ENCODE data around the gene SLC30A1. TPM values are rescaled to one million over a fixed set of nuclear protein-coding genes. Genes with fewer than 3 reads are reported as not detected.

The SLC30A1 gene
- total and polyA plus RNA-seq, 8 donors = 12.5 to 37.7 (median 16.1) TPM

DNA sequence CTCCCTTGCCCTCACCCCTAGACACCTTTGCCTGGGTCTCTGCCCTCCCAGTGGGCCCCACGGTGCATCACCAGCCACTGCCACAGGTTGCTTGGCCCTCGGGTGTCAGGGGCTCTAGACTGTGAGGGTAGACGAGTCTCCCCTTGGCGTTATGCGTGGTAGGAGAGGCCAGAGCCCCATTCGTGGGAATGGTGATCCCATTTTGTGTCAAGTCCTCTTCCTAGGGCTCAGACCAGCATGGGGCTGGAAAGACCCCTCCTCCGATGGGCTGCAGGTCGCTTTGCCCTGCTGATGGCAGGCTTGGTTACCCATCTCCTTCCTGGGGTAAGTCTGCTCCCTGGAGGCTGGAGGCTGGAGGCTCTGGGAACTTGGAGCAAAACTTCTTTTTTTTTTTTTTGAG is 42.4 kb downstream of the SLC30A1 start:
- H3K36me3 ChIP-seq = no peaks in the 10 kb centered on the region
- no peaks in the 10 kb centered on the region for H3K27me3 ChIP-seq
- DNase-seq (no peak), ATAC-seq (no peak)
- TF ChIP-seq, protein P1, sequence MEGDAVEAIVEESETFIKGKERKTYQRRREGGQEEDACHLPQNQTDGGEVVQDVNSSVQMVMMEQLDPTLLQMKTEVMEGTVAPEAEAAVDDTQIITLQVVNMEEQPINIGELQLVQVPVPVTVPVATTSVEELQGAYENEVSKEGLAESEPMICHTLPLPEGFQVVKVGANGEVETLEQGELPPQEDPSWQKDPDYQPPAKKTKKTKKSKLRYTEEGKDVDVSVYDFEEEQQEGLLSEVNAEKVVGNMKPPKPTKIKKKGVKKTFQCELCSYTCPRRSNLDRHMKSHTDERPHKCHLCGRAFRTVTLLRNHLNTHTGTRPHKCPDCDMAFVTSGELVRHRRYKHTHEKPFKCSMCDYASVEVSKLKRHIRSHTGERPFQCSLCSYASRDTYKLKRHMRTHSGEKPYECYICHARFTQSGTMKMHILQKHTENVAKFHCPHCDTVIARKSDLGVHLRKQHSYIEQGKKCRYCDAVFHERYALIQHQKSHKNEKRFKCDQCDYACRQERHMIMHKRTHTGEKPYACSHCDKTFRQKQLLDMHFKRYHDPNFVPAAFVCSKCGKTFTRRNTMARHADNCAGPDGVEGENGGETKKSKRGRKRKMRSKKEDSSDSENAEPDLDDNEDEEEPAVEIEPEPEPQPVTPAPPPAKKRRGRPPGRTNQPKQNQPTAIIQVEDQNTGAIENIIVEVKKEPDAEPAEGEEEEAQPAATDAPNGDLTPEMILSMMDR (IDR thresholded peaks at IDR 0.05) = no peak
- H3K9me3 ChIP-seq = no peaks in the 10 kb centered on the region
- H3K4me3 ChIP-seq = no peak overlapping the region
- intact Hi-C loops (cut with DNase I) = no loop called here
- H3K4me1 ChIP-seq = peaks cover 0 to 2% of the 10 kb centered on the region in 2 donors
- H3K27ac ChIP-seq = no peak overlapping the region

DNA sequence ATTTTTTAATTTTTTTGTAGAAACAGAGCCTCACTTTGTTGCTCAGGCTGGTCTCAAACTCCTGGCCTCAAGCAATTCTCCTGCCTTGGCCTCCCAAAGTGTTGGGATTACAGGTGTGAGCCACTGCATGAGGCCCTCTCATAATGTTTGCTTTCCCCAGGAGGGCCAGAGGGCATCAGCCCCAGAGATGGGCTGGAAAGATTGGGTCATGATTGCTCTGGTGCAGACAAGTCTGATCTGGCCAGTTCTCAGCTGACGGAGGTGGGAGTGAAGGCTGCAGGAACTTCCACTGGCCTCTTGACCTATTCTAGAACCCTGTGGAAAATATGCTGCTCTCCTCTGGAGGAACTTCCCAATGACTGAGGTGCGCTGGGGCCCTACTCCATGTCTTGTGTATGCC is 43.6 kb downstream of the SLC30A1 start:
- no peak overlapping the region for H3K4me3 ChIP-seq
- H3K27me3 ChIP-seq = no peaks in the 10 kb centered on the region
- DNase-seq = no peak
- H3K9me3 ChIP-seq = no peaks in the 10 kb centered on the region
- no peaks in the 10 kb centered on the region for H3K4me1 ChIP-seq
- ATAC-seq = no peak
- TF ChIP-seq, protein P1 (IDR thresholded peaks at IDR 0.05) = no peak
- no peak overlapping the region for H3K27ac ChIP-seq
- H3K36me3 ChIP-seq = no peaks in the 10 kb centered on the region
- intact Hi-C loops (cut with DNase I) = no loop called here

DNA sequence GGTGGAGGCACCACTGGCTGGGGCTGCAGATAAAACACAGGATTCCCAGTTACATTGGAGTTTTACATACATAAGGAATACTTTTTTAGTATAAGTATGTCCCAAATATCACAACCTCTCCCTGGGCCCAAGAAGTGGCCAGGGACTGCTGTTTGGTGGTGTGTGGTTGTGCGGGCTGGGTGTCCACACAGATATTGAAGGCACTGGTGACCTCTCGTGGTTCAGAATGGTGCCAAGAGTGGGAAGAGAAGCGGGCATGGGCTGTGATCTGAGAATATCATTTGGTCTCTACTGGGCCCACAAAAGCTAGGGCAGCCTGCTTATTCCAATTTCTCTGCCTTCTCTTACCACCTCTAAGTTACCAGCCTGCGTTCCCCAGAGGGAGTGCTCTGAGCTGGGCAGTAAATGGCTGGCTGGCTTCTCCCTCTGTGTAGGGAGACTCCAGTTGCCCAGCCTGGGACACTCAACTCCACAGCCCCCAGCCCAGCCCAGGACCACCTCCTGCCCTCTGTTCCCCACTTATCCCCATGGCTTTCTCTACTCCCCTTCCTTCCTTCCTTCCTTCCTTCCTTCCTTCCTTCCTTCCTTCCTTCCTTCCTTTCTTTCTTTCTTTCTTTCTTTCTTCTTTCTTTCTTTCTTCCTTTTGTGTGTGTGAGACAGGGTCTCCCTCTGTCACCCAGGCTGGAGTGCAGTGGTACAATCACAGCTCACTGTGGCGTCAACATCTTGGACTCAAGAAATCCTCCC is 44.2 kb downstream of the SLC30A1 start:
- H3K4me3 ChIP-seq = no peak overlapping the region
- no peaks in the 10 kb centered on the region for H3K27me3 ChIP-seq
- DNase-seq = no peak
- H3K9me3 ChIP-seq = no peaks in the 10 kb centered on the region
- no peaks in the 10 kb centered on the region for H3K4me1 ChIP-seq
- intact Hi-C loops (cut with DNase I) = no loop called here
- ATAC-seq = no peak
- TF ChIP-seq, protein P1 (IDR thresholded peaks at IDR 0.05) = no peak
- no peak overlapping the region for H3K27ac ChIP-seq
- H3K36me3 ChIP-seq = no peaks in the 10 kb centered on the region

DNA sequence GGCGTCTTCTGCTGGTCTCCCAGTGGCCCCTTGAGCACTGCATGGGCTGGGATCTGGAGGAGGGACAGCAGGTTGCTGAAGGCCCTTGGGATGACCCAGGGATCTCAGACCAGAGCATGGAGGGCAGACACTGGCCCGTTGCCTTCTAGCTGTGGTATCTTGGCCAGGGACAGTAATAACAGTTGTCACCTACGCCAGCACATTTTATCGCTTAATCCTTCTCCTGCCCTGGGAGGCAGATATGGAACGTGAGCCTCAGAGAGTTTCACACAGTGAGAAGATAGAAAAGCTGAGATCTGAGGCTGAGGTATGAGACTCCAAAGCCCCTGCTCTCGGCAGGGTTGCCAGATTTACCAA is 46.9 kb downstream of the SLC30A1 start:
- ATAC-seq (no peak), DNase-seq (no peak)
- H3K27ac ChIP-seq = no peak overlapping the region
- intact Hi-C loops (cut with DNase I) = no loop called here
- H3K36me3 ChIP-seq = no peaks in the 10 kb centered on the region
- no peaks in the 10 kb centered on the region for H3K4me1 ChIP-seq
- no peaks in the 10 kb centered on the region for H3K9me3 ChIP-seq
- TF ChIP-seq, protein P1 (IDR thresholded peaks at IDR 0.05) = no peak
- no peak overlapping the region for H3K4me3 ChIP-seq
- H3K27me3 ChIP-seq = no peaks in the 10 kb centered on the region

DNA sequence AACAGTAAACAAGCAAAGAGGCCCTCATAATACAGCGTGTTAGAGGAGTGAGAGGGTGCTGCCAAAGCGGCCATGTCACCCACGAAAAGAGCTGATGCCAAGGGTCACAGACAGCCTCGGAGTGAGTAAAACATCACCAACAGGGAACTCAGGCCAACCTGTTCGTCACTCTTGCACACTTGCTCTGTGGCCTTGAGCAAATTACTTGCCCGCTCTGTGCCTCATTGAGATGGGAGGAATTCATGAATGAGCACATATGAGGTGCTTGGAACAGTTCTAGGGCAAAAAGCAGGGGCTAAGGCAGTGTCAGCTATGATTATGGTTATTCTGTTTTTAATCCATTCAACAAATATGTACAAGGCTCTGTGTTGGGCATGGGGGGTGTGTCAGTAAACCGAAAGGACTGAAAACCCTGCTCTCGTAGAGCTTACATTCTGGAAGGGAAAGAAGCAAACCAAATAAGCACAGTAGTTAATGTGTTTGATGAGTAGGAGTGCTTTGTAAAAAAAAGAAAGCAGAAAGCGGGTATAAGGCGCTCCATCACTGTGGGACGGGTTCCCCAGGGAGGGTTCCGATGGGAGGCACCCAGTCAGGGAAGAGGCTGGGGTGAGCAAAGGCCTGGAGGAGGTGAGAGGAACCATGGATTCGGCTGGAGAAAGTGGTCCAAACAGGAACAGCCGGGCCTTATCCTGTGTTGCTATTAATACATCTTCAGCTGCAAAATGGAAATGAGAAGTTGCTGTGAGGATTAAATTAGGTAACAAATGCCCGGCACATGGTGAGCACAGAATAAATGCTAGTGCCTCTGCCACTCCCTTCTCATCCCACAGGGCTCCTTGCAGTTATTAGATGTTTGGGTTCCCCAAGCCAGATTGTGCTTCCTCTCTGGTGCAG is 47.5 kb downstream of the SLC30A1 start:
- no peaks in the 10 kb centered on the region for H3K4me1 ChIP-seq
- H3K27ac ChIP-seq = no peak overlapping the region
- TF ChIP-seq, protein P1 (IDR thresholded peaks at IDR 0.05) = no peak
- intact Hi-C loops (cut with DNase I) = no loop called here
- H3K27me3 ChIP-seq = no peaks in the 10 kb centered on the region
- no peaks in the 10 kb centered on the region for H3K36me3 ChIP-seq
- no peak overlapping the region for H3K4me3 ChIP-seq
- no peaks in the 10 kb centered on the region for H3K9me3 ChIP-seq
- ATAC-seq (no peak), DNase-seq (no peak)
